GM12891 (cell line): ENCODE data around the gene SNTG2.

Source experiments
- POLR2A ChIP-seq: IDR thresholded peaks from 2 replicates; pipeline ENCODE4 v1.6.1; 2011; ENCODE audit warnings: low read depth, low read length, control low read depth
- POLR2AphosphoS5 ChIP-seq: IDR thresholded peaks from 2 replicates; pipeline ENCODE4 v1.6.1; 2011; ENCODE audit warnings: low read depth, low read length, control low read depth
- POU2F2 ChIP-seq: IDR thresholded peaks from 2 replicates; pipeline ENCODE4 v1.6.1; 2011; ENCODE audit warnings: low read depth, mild to moderate bottlenecking, control low read depth, low read length, moderate library complexity
- TAF1 ChIP-seq: IDR thresholded peaks from 2 replicates; pipeline ENCODE4 v1.6.1; 2011; ENCODE audit warnings: low read depth, low read length, control low read depth

GRCh38 chr2:1071650-1072049 is 121.0 kb downstream of the SNTG2 start:
- TF ChIP-seq POLR2A = no peak
- no peak for TF ChIP-seq POLR2AphosphoS5
- no peak for TF ChIP-seq POU2F2
- TF ChIP-seq TAF1 = no peak
